Right atrium auricular region (tissue), 2 donors: ENCODE results near the gene SLC6A1. TPM values are rescaled to one million over a fixed set of nuclear protein-coding genes. Genes with fewer than 3 reads are reported as not detected.

Experiments
- DNase-seq: peaks from one replicate; pipeline ENCODE4 v3.0.0-alpha.2; 2019; ENCODE audit warnings: low spot score
- H3K27ac ChIP-seq, 2 donors: fragments of 200-600 bp; sonication (generic); 1 replicate in 1 of 2; 2 replicates in 1 of 2; pipeline ENCODE4 v1.5.1; 2016 to 2019
- H3K27me3 ChIP-seq, 2 donors: fragments of 200-600 bp; sonication (generic); one replicate each; pipeline versions ENCODE4 v1.5.1 to v1.6.0; 2017 to 2019
- H3K36me3 ChIP-seq: fragments of 200-600 bp; sonication (generic); one replicate; pipeline ENCODE4 v1.5.1; 2016
- H3K4me1 ChIP-seq, 2 donors: fragments of 200-600 bp; sonication (generic); one replicate each; pipeline versions ENCODE4 v1.5.1 to v1.6.0; 2017 to 2019
- H3K4me3 ChIP-seq, 2 donors: fragments of 200-600 bp; sonication (generic); 1 replicate in 1 of 2; 2 replicates in 1 of 2; pipeline ENCODE4 v1.5.1; 2017 to 2019; ENCODE audit warnings: mild to moderate bottlenecking in 1 of 2, moderate library complexity in 1 of 2
- H3K9me3 ChIP-seq, 2 donors: fragments of 200-600 bp; sonication (generic); one replicate each; pipeline ENCODE4 v1.5.1; 2019
- total RNA-seq, 2 donors: library from RNA; depleted of rRNA; stranded (reverse); fragments of >200 nt; gene quantifications; one replicate each; pipeline ENCODE4 v1.1.0, GENCODE V29; 2016
- TF ChIP-seq, protein P1 (sequence below), 2 donors: fragments of 200-600 bp; sonication (generic); IDR thresholded peaks; one replicate each; pipeline ENCODE4 v1.5.1; 2019; ENCODE audit warnings: antibody characterized with exemption in 2 of 2

SLC6A1 gene
- total RNA-seq, 2 donors from 2014 or later, result 1.3 to 4.1 TPM

GRCh38 chr3:11015369-11015768 lies 22.8 kb downstream of the SLC6A1 start:
- H3K4me3 ChIP-seq, result no peak overlapping the region

DNA sequence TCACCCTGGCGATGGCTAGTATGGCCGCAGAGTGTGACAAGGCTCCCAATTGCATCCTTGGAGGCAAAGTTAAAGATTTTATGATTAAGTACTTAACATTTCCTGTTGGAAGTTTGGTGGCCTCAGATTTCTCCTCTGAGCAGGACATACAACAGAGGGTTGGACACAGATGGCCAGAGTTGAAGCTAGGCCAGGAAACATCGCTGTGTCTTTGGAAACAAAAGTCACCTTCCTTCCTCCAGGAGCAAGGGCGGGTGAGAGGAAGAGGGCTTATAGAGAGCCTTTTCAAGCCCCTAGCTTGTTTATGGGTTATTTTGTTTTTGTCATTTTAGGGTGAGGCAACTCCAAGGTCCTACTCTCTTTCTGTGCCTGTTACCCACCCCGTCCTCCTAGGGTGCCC lies 24.2 kb downstream of the SLC6A1 start:
- H3K9me3 ChIP-seq, result no peaks in the 10 kb centered on the region
- TF ChIP-seq, protein P1, sequence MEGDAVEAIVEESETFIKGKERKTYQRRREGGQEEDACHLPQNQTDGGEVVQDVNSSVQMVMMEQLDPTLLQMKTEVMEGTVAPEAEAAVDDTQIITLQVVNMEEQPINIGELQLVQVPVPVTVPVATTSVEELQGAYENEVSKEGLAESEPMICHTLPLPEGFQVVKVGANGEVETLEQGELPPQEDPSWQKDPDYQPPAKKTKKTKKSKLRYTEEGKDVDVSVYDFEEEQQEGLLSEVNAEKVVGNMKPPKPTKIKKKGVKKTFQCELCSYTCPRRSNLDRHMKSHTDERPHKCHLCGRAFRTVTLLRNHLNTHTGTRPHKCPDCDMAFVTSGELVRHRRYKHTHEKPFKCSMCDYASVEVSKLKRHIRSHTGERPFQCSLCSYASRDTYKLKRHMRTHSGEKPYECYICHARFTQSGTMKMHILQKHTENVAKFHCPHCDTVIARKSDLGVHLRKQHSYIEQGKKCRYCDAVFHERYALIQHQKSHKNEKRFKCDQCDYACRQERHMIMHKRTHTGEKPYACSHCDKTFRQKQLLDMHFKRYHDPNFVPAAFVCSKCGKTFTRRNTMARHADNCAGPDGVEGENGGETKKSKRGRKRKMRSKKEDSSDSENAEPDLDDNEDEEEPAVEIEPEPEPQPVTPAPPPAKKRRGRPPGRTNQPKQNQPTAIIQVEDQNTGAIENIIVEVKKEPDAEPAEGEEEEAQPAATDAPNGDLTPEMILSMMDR (IDR thresholded peaks at IDR 0.05), result no peak
- no peak overlapping the region for H3K4me3 ChIP-seq
- H3K27ac ChIP-seq, result no peak overlapping the region
- no peak for DNase-seq
- no peaks in the 10 kb centered on the region for H3K4me1 ChIP-seq
- H3K36me3 ChIP-seq, result no peaks in the 10 kb centered on the region
- H3K27me3 ChIP-seq, result no peaks in the 10 kb centered on the region

More at GRCh38 chr3:11015369-11015768, 22.8 kb downstream of the SLC6A1 start:
- Histone ChIP-seq H3K27ac (no peak overlapping the region), H3K27me3 (no peaks in the 10 kb centered on the region), H3K9me3 (no peaks in the 10 kb centered on the region), H3K4me1 (no peaks in the 10 kb centered on the region), H3K36me3 (no peaks in the 10 kb centered on the region)
- TF ChIP-seq, protein P1 (IDR thresholded peaks at IDR 0.05), result no peak
- DNase-seq, result no peak

GRCh38 chr3:11019116-11019819 lies 26.7 kb downstream of the SLC6A1 start:
- no peaks in the 10 kb centered on the region for H3K27me3 ChIP-seq
- TF ChIP-seq, protein P1 (IDR thresholded peaks at IDR 0.05), result no peak
- no peaks in the 10 kb centered on the region for H3K9me3 ChIP-seq
- no peak for DNase-seq
- H3K36me3 ChIP-seq, result no peaks in the 10 kb centered on the region
- no peaks in the 10 kb centered on the region for H3K4me1 ChIP-seq
- no peak overlapping the region for H3K4me3 ChIP-seq
- no peak overlapping the region for H3K27ac ChIP-seq

DNA sequence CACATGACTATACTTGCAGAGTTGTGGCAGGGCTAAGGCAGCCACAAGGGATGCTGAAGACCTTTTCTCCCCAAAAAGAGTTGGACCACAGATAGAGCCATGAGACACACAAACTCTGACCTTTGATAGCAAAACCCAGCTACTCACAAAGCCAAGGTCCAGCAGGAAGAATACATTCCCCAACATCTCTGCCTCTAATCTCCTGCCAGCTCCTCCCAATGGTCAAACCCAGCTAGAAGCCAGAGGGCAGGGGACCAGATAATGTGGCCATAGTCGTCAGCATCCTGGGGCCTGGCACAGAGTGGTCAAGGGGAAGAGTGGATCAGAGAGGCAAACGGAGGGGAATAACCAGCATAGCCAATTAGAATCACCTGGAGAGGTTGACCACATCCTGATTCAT lies 28.2 kb downstream of the SLC6A1 start:
- no peak for DNase-seq
- Histone ChIP-seq H3K4me1 (no peaks in the 10 kb centered on the region), H3K4me3 (no peak overlapping the region), H3K27me3 (no peaks in the 10 kb centered on the region), H3K27ac (no peak overlapping the region), H3K36me3 (no peaks in the 10 kb centered on the region), H3K9me3 (no peaks in the 10 kb centered on the region)
- TF ChIP-seq, protein P1 (IDR thresholded peaks at IDR 0.05), result no peak

DNA sequence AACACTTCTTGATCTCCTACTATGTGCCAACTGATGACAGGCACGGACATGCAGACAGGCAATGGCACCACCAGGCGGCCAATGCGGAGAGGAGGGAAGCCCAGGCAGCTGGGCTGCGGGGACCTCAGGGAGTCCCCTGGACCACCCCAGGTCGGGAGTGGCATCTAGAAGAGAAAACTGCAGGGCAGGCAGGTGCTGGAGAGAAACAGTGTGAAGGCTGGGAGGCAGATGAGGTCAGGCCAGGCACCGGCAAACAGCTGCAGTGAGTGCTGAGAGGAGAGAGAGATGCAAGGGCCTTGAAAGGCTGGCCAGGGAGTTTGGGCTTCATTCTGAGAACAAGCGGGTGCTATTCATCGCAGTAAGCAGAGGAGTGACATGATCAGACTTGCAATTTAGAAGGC lies 29.1 kb downstream of the SLC6A1 start:
- no peak for DNase-seq
- Histone ChIP-seq H3K27me3 (no peaks in the 10 kb centered on the region), H3K4me3 (no peak overlapping the region), H3K36me3 (no peaks in the 10 kb centered on the region), H3K9me3 (no peaks in the 10 kb centered on the region), H3K4me1 (no peaks in the 10 kb centered on the region), H3K27ac (no peak overlapping the region)
- TF ChIP-seq, protein P1 (IDR thresholded peaks at IDR 0.05), result no peak

- H3K27ac ChIP-seq, result no peak overlapping the region
- no peaks in the 10 kb centered on the region for H3K36me3 ChIP-seq
- TF ChIP-seq, protein P1 (IDR thresholded peaks at IDR 0.05), result no peak
- H3K27me3 ChIP-seq, result no peaks in the 10 kb centered on the region
- no peaks in the 10 kb centered on the region for H3K9me3 ChIP-seq
- H3K4me3 ChIP-seq, result no peak overlapping the region
- DNase-seq, result no peak
- H3K4me1 ChIP-seq, result no peaks in the 10 kb centered on the region
Observed at GRCh38 chr3:11022115-11022514, 29.6 kb downstream of the SLC6A1 start.
